Body of pancreas (tissue), 4 donors: ENCODE measurements around the gene PUSL1. TPM values are rescaled to one million over a fixed set of nuclear protein-coding genes. Genes with fewer than 3 reads are reported as not detected.
A peak's percentile ranks its signal among the peaks of the same experiment; 100 is the strongest.

Experiments
- ATAC-seq: fragments of 150-250 bp; one replicate; pipeline ENCODE4 v1.9.1; 2016
- DNase-seq, 4 donors: peaks; one replicate each; pipeline ENCODE4 v3.0.0-alpha.2; 2019
- H3K27ac ChIP-seq, 4 donors: fragments of 200-600 bp; sonication (generic); 1 replicate in 3 of 4; 2 replicates in 1 of 4; pipeline versions ENCODE4 v1.5.1 to v1.6.1; 2016 to 2019; ENCODE audit warnings: mild to moderate bottlenecking in 1 of 4, mixed read lengths in 1 of 4, moderate library complexity in 1 of 4
- H3K27me3 ChIP-seq, 2 donors: fragments of 200-600 bp; sonication (generic); one replicate each; pipeline ENCODE4 v1.6.0; 2016; ENCODE audit warnings: mild to moderate bottlenecking in 1 of 2
- H3K36me3 ChIP-seq, 2 donors: fragments of 200-600 bp; sonication (generic); replicated peaks in 1 of 2; 2 replicates each; pipeline ENCODE4 v1.5.1; 2016; ENCODE audit warnings: low read depth in 2 of 2; ENCODE audit not compliant: insufficient read depth in 1 of 2
- H3K4me1 ChIP-seq: fragments of 200-600 bp; sonication (generic); one replicate; pipeline ENCODE4 v1.6.0; 2016
- H3K4me3 ChIP-seq, 2 donors: fragments of 200-600 bp; sonication (generic); 1 replicate in 1 of 2; 2 replicates in 1 of 2; pipeline ENCODE4 v1.5.1; 2016 to 2019
- H3K9me3 ChIP-seq, 3 donors: fragments of 200-600 bp; sonication (generic); 1 replicate in 2 of 3; 2 replicates in 1 of 3; pipeline ENCODE4 v1.5.1; 2016
- CTCF ChIP-seq, 7 experiments: fragments of 450-650 bp in 4 of 7; fragments of 200-600 bp in 3 of 7; sonication (generic) in 3 of 7; IDR thresholded peaks; one replicate each; pipeline ENCODE4 v1.5.1; 2016 to 2019; ENCODE audit warnings: antibody characterized with exemption in 7 of 7
- POLR2A ChIP-seq, 3 donors: fragments of 450-650 bp; IDR thresholded peaks; one replicate each; pipeline ENCODE4 v1.6.1; 2016; ENCODE audit warnings: antibody characterized with exemption in 3 of 3, mild to moderate bottlenecking in 2 of 3
- WGBS, 2 donors: methylation state at CpG; one replicate each; pipeline ENCODE4 v1.1.5; 2017; 5-methylcytosine and 5-hydroxymethylcytosine counted together
- intact Hi-C: fragments of 100-400 bp; cut with DNase I; formaldehyde crosslinking; loops from one replicate; pipeline ENCODE4 v1.15.1; 2023
- total RNA-seq, 2 donors: library from RNA; depleted of rRNA; stranded (reverse); fragments of >200 nt; gene quantifications; one replicate each; pipeline ENCODE4 v1.1.0, GENCODE V29; 2016

The PUSL1 gene
- total RNA-seq, 2 donors from 2014 or later = 20.2 to 20.8 TPM

GRCh38 chr1:1332031-1332755 lies 23.8 kb downstream of the PUSL1 start:
- Histone ChIP-seq H3K36me3 (peaks cover 3 to 8% of the 10 kb centered on the region in 2 donors), H3K9me3 (no peaks in the 10 kb centered on the region), H3K27ac (no peak overlapping the region), H3K4me3 (no peak overlapping the region), H3K4me1 (peaks cover 10% of the 10 kb centered on the region), H3K27me3 (no peaks in the 10 kb centered on the region)
- DNase-seq = no peak
- TF ChIP-seq CTCF (IDR thresholded peaks at IDR 0.05) = no peak
- peak in 1 of 3 donors; percentile 8 for TF ChIP-seq POLR2A (IDR thresholded peaks at IDR 0.05)
- WGBS, 2 donors = 72 to 84% methylated on average over 12 to 52 of the region's 57 CpGs
- no peak for ATAC-seq
- intact Hi-C loops = no loop called here

- TF ChIP-seq CTCF (IDR thresholded peaks at IDR 0.05) (no peak), POLR2A (IDR thresholded peaks at IDR 0.05) (no peak)
- 58 to 67% methylated on average over 17 to 29 of the region's 48 CpGs for WGBS, 2 donors
- DNase-seq = peak in 2 of 4 donors; percentile 29 to 43
- Histone ChIP-seq H3K4me1 (peaks cover 10% of the 10 kb centered on the region), H3K27ac (no peak overlapping the region), H3K4me3 (no peak overlapping the region), H3K9me3 (no peaks in the 10 kb centered on the region), H3K36me3 (peaks cover 0 to 5% of the 10 kb centered on the region in 2 donors), H3K27me3 (no peaks in the 10 kb centered on the region)
- intact Hi-C loops = no loop called here
- ATAC-seq = no peak
These were observed 24.5 kb downstream of the PUSL1 start for GRCh38 chr1:1332774-1333480.

GRCh38 chr1:1333551-1334241 lies 25.3 kb downstream of the PUSL1 start:
- Histone ChIP-seq H3K9me3 (no peaks in the 10 kb centered on the region), H3K36me3 (peaks cover 0 to 4% of the 10 kb centered on the region in 2 donors), H3K4me1 (peaks cover 10% of the 10 kb centered on the region), H3K4me3 (no peak overlapping the region), H3K27me3 (no peaks in the 10 kb centered on the region), H3K27ac (no peak overlapping the region)
- TF ChIP-seq POLR2A (IDR thresholded peaks at IDR 0.05) (no peak), CTCF (IDR thresholded peaks at IDR 0.05) (peak in 2 of 7 experiments; percentile 3 to 6)
- 70 to 78% methylated on average over 15 to 35 of the region's 36 CpGs for WGBS, 2 donors
- DNase-seq (peak in 2 of 4 donors; percentile 57 to 62), ATAC-seq (no peak)
- intact Hi-C loops = no loop called here

GRCh38 chr1:1334835-1335234 lies 26.4 kb downstream of the PUSL1 start:
- Histone ChIP-seq H3K27me3 (no peaks in the 10 kb centered on the region), H3K27ac (no peak overlapping the region), H3K4me1 (peaks cover 10% of the 10 kb centered on the region), H3K4me3 (no peak overlapping the region), H3K9me3 (no peaks in the 10 kb centered on the region), H3K36me3 (peaks cover 0 to 10% of the 10 kb centered on the region in 2 donors)
- intact Hi-C loops = no loop called here
- DNase-seq (no peak), ATAC-seq (no peak)
- TF ChIP-seq POLR2A (IDR thresholded peaks at IDR 0.05) (no peak), CTCF (IDR thresholded peaks at IDR 0.05) (no peak)
- 77 to 80% methylated on average over 1 to 9 of the region's 11 CpGs for WGBS, 2 donors
